GM18867 (cell line): ENCODE measurements around the gene RTL9.
"Not testable (repeated sequence)": the region's sequence is repeated elsewhere in the genome, so short reads cannot be mapped to it uniquely, and the experiment has no call there.

Source experiments
- ATAC-seq: cut with Tn5 transposase; IDR thresholded peaks from one replicate; pipeline ENCODE4 v1.9.1; 2021; ENCODE audit warnings: mild to moderate bottlenecking, moderate library complexity; ENCODE audit not compliant: unreplicated experiment

RTL9 gene

GRCh38 chrX:110403441-110404238 is 45.0 kb downstream of the RTL9 start:
- no peak for ATAC-seq

GRCh38 chrX:110404376-110404775 is 45.7 kb downstream of the RTL9 start:
- no peak for ATAC-seq

- not testable (repeated sequence) for ATAC-seq
These were observed 47.6 kb downstream of the RTL9 start for GRCh38 chrX:110406250-110406649.

- ATAC-seq = no peak
These were observed 48.2 kb downstream of the RTL9 start for GRCh38 chrX:110406822-110407221.

- ATAC-seq = peak; percentile 63
These were observed 49.4 kb downstream of the RTL9 start for GRCh38 chrX:110407910-110408545.
